Immature natural killer cell (primary cell): ENCODE measurements around the gene ENKD1. TPM values are rescaled to one million over a fixed set of nuclear protein-coding genes. Genes with fewer than 3 reads are reported as not detected.
A peak's percentile ranks its signal among the peaks of the same experiment; 100 is the strongest.

Experiments used
- DNase-seq, 3 donors: peaks; one replicate each; pipeline ENCODE4 v3.0.0; 2022; ENCODE audit warnings: mixed read lengths in 1 of 3
- H3K27ac Mint-ChIP-seq, 6 donors: one replicate each; pipeline ENCODE4 v1.8.0; 2020; ENCODE audit warnings: mixed read lengths in 6 of 6, mild to moderate bottlenecking in 5 of 6, inconsistent platforms in 4 of 6, moderate library complexity in 3 of 6
- H3K27me3 Mint-ChIP-seq, 3 donors: one replicate each; pipeline ENCODE4 v1.8.0; 2020 to 2021; ENCODE audit warnings: low read depth in 3 of 3, mild to moderate bottlenecking in 3 of 3, mixed read lengths in 3 of 3, moderate library complexity in 3 of 3, inconsistent platforms in 1 of 3
- H3K36me3 Mint-ChIP-seq, 3 donors: one replicate each; pipeline ENCODE4 v1.8.0; 2020; ENCODE audit warnings: mixed read lengths in 3 of 3, inconsistent platforms in 2 of 3, mild to moderate bottlenecking in 2 of 3
- H3K4me1 Mint-ChIP-seq, 2 donors: one replicate each; pipeline ENCODE4 v1.8.0; 2020; ENCODE audit warnings: inconsistent platforms in 2 of 2, mild to moderate bottlenecking in 2 of 2, mixed read lengths in 2 of 2, moderate library complexity in 1 of 2
- H3K4me3 Mint-ChIP-seq, 5 donors: one replicate each; pipeline ENCODE4 v1.8.0; 2020; ENCODE audit warnings: mild to moderate bottlenecking in 5 of 5, mixed read lengths in 5 of 5, inconsistent platforms in 3 of 5, moderate library complexity in 3 of 5
- H3K9me3 Mint-ChIP-seq, 6 donors: one replicate each; pipeline ENCODE4 v1.8.0; 2020; ENCODE audit warnings: mild to moderate bottlenecking in 6 of 6, mixed read lengths in 6 of 6, inconsistent platforms in 4 of 6, moderate library complexity in 3 of 6
- polyA plus RNA-seq, 3 donors: library from polyadenylated mRNA; unstranded; fragments of 300-500 nt; fragmentation: Illumina TruSeq; gene quantifications; one replicate each; pipeline ENCODE4 v1.2.3, GENCODE V29; 2021

ENKD1 gene
- polyA plus RNA-seq, 3 donors from 2014 or later = 0.43 to 1.9 (median 0.48) TPM

DNA sequence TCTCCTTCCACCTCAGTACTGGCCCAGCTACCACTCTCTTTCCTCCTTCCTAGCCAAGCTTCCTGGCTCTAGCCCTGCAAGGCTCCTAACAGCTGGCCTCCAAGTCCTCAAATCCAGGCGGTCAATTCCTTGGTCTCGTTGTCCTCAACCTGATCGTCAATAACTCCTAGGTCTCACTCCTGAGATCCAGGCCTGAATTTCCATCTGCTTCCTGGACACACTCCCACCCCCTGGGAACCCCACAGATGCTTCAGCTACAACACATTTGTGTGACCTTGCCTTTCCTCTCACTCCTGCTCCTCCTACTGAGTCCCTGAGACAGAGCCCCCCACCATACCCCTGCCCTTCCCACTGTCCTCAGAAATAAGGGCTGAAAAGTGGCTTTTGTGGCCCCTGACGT, 2.3 kb downstream of the ENKD1 start:
- Mint-ChIP-seq H3K36me3 (peaks cover 0 to 3% (median 0%) of the 10 kb centered on the region in 3 donors), H3K27ac (peak overlapping the region in 5 of 6 donors; percentile 2 to 67 (median 27)), H3K4me3 (peak overlapping the region in 1 of 5 donors; percentile 68), H3K9me3 (no peaks in the 10 kb centered on the region), H3K27me3 (peaks cover 6 to 11% (median 7%) of the 10 kb centered on the region in 3 donors), H3K4me1 (peaks cover 12 to 20% of the 10 kb centered on the region in 2 donors)
- no peak for DNase-seq

DNA sequence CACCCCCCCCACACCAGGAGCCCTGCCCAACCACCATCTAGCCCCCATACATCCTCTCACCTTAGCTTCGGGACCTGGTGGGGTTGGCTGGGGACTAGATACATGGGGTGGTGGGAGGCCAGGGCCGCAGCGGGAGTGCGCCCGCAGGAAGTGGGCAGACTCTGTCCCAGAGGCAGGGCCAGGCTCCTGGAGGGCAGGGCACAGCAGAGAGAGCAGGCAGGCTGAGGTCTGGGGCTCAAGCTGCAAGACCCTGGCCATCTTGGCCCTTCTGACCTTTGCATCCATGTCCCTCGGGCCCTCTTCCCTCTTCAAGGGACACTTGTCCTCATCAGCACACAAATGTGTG, 2.7 kb downstream of the ENKD1 start:
- H3K27ac Mint-ChIP-seq = peak overlapping the region in 5 of 6 donors; percentile 2 to 67 (median 27)
- peak overlapping the region in 1 of 5 donors; percentile 68 for H3K4me3 Mint-ChIP-seq
- H3K27me3 Mint-ChIP-seq = peaks cover 6 to 11% (median 9%) of the 10 kb centered on the region in 3 donors
- no peaks in the 10 kb centered on the region for H3K9me3 Mint-ChIP-seq
- peaks cover 0 to 3% (median 0%) of the 10 kb centered on the region in 3 donors for H3K36me3 Mint-ChIP-seq
- peaks cover 16 to 24% of the 10 kb centered on the region in 2 donors for H3K4me1 Mint-ChIP-seq
- DNase-seq = no peak

DNA sequence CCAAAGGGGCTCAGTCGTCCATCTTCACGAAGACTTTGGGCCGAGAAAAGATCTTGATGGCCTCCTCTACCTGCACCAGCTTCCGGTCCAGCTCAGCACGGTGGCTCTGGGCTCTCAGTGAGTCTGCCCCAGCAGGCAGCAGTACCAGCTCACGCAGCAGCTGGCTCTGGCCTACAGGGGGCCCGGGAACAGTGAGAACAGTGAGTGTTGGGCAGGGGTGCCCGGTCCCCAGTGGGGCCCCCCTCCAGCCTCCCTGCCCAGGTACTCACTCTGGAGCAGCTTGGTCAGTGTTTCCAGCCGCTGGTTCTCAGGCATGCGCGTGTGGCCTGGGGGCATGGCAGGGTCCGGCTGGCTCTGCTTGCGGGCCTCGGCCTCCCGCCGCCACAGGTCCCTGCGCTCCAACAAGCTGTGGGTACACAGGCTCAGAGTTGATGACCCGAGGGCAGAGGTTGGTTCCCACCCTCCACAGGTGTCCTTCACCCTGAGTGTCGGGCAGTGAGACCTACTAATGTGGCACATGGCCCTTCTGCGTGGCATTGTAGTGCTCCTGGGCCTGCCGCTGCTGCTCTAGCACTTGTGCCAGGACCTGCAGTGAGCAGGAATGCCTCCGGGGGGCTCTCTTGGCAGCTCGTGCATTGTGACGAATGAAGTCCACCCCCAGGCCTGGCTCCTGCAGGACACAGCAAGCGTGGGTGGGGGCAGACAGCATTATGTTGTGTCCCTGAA, 3.2 kb downstream of the ENKD1 start:
- H3K4me1 Mint-ChIP-seq = peaks cover 19 to 29% of the 10 kb centered on the region in 2 donors
- H3K27me3 Mint-ChIP-seq = peaks cover 6 to 12% (median 11%) of the 10 kb centered on the region in 3 donors
- no peak for DNase-seq
- H3K36me3 Mint-ChIP-seq = peaks cover 0 to 3% (median 0%) of the 10 kb centered on the region in 3 donors
- no peaks in the 10 kb centered on the region for H3K9me3 Mint-ChIP-seq
- H3K4me3 Mint-ChIP-seq = no peak overlapping the region
- H3K27ac Mint-ChIP-seq = peak overlapping the region in 2 of 6 donors; percentile 24 to 28

DNA sequence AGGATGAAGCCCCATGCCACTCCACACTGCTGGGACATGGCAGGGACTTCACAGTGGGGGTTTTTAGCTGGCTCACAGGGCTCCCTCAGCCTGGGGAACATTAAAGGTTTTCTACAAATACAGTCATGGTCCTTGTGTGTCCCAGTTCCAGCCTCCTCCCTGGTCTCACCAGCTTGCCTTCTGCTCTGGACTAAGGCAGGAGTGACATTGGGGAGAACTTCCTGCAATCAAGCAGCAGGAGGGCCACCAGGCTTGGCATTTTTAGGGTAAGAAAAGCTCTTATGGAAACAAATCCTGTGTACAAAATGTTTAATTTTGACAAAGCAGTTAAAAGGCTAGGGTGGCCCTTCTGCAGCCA, 3.9 kb downstream of the ENKD1 start:
- Mint-ChIP-seq H3K27ac (peak overlapping the region in 2 of 6 donors; percentile 24 to 55), H3K36me3 (peaks cover 0 to 3% (median 0%) of the 10 kb centered on the region in 3 donors), H3K4me1 (peaks cover 16 to 27% of the 10 kb centered on the region in 2 donors)

DNA sequence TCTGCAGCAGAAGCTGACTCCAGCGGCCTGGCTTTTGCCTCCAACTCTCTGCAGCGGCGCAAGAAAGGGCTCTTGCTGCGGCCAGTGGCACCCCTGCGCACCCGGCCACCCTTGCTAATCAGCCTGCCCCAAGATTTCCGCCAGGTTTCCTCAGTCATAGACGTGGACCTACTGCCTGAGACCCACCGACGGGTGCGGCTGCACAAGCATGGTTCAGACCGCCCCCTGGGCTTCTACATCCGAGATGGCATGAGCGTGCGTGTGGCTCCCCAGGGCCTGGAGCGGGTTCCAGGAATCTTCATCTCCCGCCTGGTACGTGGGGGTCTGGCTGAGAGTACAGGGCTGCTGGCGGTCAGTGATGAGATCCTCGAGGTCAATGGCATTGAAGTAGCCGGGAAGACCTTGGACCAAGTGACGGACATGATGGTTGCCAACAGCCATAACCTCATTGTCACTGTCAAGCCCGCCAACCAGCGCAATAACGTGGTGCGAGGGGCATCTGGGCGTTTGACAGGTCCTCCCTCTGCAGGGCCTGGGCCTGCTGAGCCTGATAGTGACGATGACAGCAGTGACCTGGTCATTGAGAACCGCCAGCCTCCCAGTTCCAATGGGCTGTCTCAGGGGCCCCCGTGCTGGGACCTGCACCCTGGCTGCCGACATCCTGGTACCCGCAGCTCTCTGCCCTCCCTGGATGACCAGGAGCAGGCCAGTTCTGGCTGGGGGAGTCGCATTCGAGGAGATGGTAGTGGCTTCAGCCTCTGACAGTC, 4.5 kb downstream of the ENKD1 start:
- no peak for DNase-seq
- Mint-ChIP-seq H3K4me1 (peaks cover 10 to 22% of the 10 kb centered on the region in 2 donors), H3K9me3 (no peaks in the 10 kb centered on the region), H3K4me3 (peak overlapping the region in 2 of 5 donors; percentile 33 to 87), H3K36me3 (peaks cover 0 to 3% (median 0%) of the 10 kb centered on the region in 3 donors), H3K27ac (peak overlapping the region in 5 of 6 donors; percentile 30 to 95 (median 89)), H3K27me3 (peaks cover 6 to 12% (median 11%) of the 10 kb centered on the region in 3 donors)

More for the DNA sequence above, 3.9 kb downstream of the ENKD1 start:
- Mint-ChIP-seq H3K27me3 (peaks cover 6 to 12% (median 11%) of the 10 kb centered on the region in 3 donors), H3K9me3 (no peaks in the 10 kb centered on the region), H3K4me3 (no peak overlapping the region)
- DNase-seq = no peak

DNA sequence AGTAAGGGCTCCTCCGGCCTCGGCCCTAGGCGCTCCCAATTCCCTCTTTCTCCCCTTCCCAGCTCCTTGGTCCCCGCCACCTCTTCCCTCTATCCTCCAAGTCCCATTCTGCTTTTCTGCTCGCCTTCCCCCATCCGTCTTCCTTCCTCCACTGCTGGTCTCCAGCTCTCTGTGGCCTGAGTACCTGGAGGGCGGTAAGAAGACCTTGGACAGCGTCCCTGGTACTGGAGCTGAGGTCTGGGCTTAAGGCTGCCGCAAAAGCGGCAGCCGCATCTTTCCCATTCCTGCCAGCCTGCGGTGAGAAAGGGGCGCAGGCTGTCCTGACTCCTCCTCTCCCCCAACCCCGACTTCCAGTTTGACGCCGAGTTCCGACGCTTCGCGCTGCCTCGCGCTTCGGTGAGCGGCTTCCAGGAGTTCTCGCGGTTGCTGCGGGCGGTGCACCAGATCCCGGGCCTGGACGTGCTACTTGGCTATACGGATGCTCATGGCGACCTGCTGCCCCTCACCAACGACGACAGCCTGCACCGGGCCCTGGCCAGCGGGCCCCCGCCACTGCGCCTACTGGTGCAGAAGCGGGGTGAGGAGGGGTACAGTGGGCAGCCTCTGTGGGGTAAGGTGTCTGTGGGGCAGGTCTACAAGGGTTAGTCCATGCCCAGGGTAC, 5.3 kb downstream of the ENKD1 start:
- no peaks in the 10 kb centered on the region for H3K9me3 Mint-ChIP-seq
- H3K27me3 Mint-ChIP-seq = peaks cover 6 to 12% (median 11%) of the 10 kb centered on the region in 3 donors

DNA sequence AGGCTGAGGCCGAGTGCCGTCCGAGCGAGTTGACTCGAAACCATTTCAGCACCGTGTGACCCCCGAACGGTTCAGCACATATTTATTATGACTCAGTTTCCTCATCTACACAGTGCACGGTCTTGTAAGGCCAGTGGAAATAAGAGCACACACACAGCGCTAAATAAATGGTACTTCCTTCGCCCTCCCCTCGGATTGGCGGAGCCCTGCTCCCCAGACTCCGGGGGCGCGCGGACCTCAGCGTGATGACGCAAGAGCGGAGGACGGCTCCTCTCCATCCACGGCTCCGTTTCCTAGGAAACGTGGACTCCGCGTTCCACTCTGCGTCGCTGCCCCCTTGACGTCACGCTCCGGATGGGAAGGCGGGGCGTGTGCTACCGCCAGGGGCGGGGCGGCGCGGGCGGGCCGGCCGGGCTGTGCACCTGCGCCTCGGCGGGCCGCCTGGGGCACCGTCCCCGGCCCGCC, 6.0 kb downstream of the ENKD1 start, which contains the start of gene PARD6A:
TSS of gene PARD6A (plus strand) at position 397 of the 465 bp plus-strand sequence. CDS start 79 bp downstream, outside the sequence.
- peaks cover 9 to 19% of the 10 kb centered on the region in 2 donors for H3K4me1 Mint-ChIP-seq
- H3K4me3 Mint-ChIP-seq = peak within 1 kb of the TSS; percentile 92 to 95 (median 94)
- H3K27ac Mint-ChIP-seq = peak within 1 kb of the TSS; percentile 89 to 98 (median 96)
- DNase-seq = peak; percentile 96 to 98 (median 98)
- peaks cover 0 to 3% (median 0%) of the 10 kb centered on the region in 3 donors for H3K36me3 Mint-ChIP-seq
- H3K27me3 Mint-ChIP-seq = peaks cover 8 to 12% (median 11%) of the 10 kb centered on the region in 3 donors
- no peaks in the 10 kb centered on the region for H3K9me3 Mint-ChIP-seq

More for the DNA sequence above, 5.3 kb downstream of the ENKD1 start:
- H3K4me3 Mint-ChIP-seq = peak overlapping the region; percentile 77 to 92 (median 90)
- H3K4me1 Mint-ChIP-seq = peaks cover 9 to 21% of the 10 kb centered on the region in 2 donors
- no peak for DNase-seq
- H3K27ac Mint-ChIP-seq = peak overlapping the region; percentile 88 to 98 (median 93)
- H3K36me3 Mint-ChIP-seq = peaks cover 0 to 3% (median 0%) of the 10 kb centered on the region in 3 donors

DNA sequence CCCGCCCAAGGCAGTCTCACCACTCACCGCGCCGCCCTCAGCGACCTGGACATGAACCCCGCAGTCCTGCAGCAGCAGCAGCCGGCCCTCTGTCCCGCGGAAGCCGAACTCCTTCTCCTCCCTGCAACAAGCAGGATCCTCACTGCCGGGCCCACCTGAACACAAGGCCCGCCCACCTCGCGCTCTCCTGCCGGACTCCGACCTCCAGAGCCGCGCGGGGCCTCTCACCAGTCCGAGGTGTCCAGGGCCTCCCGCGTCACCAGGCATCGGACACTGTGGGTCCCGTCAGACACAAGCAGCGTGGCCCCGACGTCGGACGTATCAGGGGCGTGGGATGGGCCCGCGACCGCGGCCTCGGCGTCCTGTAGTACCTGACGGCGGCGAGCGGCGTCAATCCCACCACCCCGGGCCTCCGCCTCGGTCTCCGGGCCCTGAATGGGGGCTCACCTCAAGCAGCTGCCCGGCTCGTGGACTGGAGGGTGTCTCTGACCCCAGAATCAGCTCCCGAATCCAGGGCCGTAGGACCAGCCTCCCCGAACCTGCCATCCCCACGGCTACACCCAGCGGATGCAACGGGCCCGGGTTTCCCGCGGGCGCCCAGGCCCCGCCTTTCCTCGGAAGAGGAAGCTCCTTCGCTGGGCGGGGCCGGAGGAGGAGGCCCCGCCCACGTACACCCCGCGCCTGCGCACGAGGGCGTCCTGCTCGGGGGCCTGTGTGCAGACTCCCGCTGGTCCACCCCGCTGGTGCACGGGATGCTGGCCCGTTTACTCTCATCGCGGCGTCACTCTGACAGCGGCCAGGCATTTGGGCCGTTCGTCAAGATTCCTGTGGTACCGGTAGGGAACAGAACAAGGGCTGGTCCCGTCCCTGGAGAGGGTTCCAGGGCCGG, 6.6 kb downstream of the ENKD1 start, which contains the start of gene ACD:
TSS of gene ACD (minus strand) at position 586 of the 889 bp plus-strand sequence. CDS start at position 546, 40 bp downstream.
- Mint-ChIP-seq H3K9me3 (no peaks in the 10 kb centered on the region), H3K4me1 (peaks cover 9 to 19% of the 10 kb centered on the region in 2 donors), H3K27ac (peak within 1 kb of the TSS; percentile 89 to 98 (median 96)), H3K27me3 (peaks cover 8 to 14% (median 11%) of the 10 kb centered on the region in 3 donors), H3K4me3 (peak within 1 kb of the TSS; percentile 92 to 95 (median 94)), H3K36me3 (peaks cover 0 to 3% (median 0%) of the 10 kb centered on the region in 3 donors)
- DNase-seq = peak; percentile 92 to 94 (median 94)

DNA sequence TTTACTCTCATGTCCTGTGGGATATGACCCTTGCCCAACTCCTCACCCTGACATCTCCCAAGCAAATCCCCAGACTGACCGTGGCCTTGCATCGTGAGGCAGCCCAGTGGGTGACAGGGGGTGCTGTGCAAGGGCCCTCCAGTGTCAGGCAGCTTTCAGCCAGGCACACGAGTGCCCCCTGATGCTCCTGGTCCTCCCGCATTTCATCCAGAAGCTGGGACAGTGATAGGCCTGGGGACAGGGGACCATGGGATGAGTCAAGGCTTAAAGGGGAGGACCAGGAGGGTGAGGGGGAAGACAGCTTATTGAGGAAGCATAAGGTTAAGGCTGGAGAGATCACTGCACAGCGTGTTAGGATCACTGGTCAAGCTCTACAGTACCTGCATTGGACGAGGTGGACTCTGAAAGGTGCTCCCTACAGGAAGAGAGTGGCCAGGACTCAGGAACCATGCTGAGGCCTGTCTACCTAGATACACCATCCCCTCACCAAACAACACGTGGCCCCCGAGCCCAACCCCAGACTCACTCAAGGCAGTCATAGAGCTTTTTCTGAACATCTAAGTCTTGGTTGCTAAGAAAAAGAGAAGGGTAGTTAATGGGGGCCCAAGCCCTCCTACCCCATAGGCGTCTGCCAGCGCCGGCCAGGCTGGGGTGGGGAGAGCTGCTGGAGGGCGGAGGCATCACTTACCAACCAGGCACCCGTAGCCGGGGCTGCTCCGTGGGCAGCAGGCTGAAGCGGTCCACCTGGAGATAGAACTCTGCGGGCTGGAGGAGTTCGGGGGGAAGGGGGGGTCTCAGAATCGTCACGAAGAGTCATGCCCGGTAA, 7.5 kb downstream of the ENKD1 start:
- Mint-ChIP-seq H3K4me3 (peak overlapping the region; percentile 91 to 95 (median 94)), H3K4me1 (peaks cover 9 to 19% of the 10 kb centered on the region in 2 donors), H3K9me3 (no peaks in the 10 kb centered on the region), H3K27ac (peak overlapping the region; percentile 69 to 96 (median 89)), H3K27me3 (peaks cover 8 to 12% (median 11%) of the 10 kb centered on the region in 3 donors), H3K36me3 (peaks cover 0 to under 1% (median 0%) of the 10 kb centered on the region in 3 donors)
- DNase-seq = peak in 1 of 3 donors; percentile 14

DNA sequence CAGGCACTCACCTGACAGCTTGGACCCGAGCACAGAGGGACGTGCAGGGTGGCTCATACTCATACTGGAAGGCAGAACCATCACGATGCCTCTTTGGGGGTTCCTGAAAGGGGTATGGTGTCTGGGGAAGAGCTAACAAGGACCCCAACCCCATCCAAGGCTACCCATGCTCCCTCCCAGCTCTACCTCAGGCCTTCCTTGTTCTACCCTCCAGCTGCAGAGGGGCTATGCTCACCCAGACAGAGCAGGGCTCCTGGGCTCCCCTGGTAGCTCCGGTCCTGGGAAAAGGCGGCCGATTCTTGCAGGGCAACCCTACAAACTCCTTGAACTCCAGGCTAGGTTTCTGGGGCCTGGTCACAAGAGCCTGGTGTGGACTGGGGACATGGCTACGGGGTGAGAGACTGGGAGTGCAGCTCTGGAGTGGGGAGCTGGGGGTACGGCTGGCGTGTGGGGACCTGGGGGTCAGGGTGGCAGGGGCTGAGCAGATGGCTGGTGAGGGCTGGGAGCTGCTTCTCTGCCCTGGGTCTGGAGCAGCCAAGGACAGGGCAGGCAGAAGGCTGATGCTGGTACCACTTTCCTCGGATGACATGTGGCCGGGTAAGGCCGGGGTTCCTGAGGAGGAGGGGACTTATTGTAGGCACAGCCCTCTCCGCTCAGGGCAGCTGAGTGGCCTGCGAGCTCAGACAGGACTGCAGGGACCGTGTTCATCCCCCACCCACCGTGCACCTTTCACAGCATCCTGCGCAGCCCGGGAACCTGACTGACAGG, 8.6 kb downstream of the ENKD1 start:
- no peak for DNase-seq
- Mint-ChIP-seq H3K4me1 (peaks cover 9 to 19% of the 10 kb centered on the region in 2 donors), H3K27ac (no peak overlapping the region), H3K27me3 (peaks cover 8 to 12% (median 11%) of the 10 kb centered on the region in 3 donors), H3K36me3 (no peaks in the 10 kb centered on the region), H3K4me3 (peak overlapping the region in 4 of 5 donors; percentile 33 to 95 (median 94)), H3K9me3 (no peaks in the 10 kb centered on the region)

DNA sequence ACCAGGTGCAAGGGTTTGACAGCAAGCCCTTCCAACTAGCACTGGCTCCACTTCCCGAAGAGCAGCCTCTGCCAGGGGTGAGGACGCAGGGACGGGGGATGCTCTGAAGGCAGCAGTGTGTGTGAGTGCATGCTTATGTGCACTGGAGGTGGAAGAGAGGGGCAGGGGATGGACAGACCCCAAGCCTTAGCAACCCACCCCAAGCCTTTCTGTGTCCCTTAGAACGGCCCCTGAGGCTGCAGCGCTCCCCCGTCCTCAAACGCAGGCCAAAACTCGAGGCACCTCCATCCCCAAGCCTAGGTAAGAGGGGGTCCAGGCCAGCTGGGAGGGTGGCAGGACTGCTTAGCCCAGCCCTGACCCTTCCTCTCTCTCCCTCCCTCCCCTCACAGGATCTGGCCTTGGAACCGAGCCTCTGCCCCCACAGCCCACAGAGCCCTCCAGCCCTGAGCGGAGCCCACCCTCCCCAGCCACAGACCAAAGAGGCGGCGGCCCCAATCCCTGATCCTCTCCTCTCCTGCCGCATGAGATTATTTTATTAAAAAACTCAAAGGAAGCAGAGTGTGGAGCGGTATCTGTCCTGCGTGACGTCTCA, 9.4 kb downstream of the ENKD1 start:
- Mint-ChIP-seq H3K4me3 (no peak overlapping the region), H3K27ac (no peak overlapping the region)

More for the DNA sequence above, 9.4 kb downstream of the ENKD1 start:
- no peaks in the 10 kb centered on the region for H3K9me3 Mint-ChIP-seq
- DNase-seq = no peak
- H3K27me3 Mint-ChIP-seq = peaks cover 8 to 12% (median 11%) of the 10 kb centered on the region in 3 donors
- peaks cover 0 to under 1% (median 0%) of the 10 kb centered on the region in 3 donors for H3K36me3 Mint-ChIP-seq
- peaks cover 9 to 19% of the 10 kb centered on the region in 2 donors for H3K4me1 Mint-ChIP-seq
